NOMO-1 (cell line): Measurements from ENCODE around the gene PLA2G2D.

Source experiments
- DNase-seq, 2 experiments: peaks; one replicate each; lab custom pipeline; 2025; ENCODE audit not compliant: unreplicated experiment in 2 of 2; lab: John Stamatoyannopoulos, UW

PLA2G2D gene

DNA sequence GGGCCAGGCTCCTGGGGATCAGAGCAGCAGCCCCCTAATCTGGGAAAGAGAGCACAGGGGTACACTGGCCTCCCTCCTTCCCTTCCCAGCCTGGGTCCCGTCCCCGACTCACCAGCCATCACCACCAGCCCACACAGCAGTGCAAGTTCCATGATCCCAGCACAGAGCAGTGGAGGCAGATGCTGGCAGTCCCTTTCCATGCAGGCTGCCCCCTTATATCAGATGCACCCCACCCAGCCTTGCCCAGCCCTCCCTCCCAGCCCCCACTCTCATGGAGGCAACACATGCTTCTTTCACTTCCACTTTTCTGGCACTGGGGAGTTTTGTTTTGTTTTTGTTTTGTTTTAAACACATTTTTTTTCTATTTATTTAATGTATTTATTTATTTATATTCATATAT, at the start of gene PLA2G2D:
PLA2G2D (minus strand) TSS at position 190 of the 400 bp plus-strand sequence; CDS start at position 152, 38 bp downstream.
- DNase-seq: peak in 1 of 2 experiments; percentile 7

DNA sequence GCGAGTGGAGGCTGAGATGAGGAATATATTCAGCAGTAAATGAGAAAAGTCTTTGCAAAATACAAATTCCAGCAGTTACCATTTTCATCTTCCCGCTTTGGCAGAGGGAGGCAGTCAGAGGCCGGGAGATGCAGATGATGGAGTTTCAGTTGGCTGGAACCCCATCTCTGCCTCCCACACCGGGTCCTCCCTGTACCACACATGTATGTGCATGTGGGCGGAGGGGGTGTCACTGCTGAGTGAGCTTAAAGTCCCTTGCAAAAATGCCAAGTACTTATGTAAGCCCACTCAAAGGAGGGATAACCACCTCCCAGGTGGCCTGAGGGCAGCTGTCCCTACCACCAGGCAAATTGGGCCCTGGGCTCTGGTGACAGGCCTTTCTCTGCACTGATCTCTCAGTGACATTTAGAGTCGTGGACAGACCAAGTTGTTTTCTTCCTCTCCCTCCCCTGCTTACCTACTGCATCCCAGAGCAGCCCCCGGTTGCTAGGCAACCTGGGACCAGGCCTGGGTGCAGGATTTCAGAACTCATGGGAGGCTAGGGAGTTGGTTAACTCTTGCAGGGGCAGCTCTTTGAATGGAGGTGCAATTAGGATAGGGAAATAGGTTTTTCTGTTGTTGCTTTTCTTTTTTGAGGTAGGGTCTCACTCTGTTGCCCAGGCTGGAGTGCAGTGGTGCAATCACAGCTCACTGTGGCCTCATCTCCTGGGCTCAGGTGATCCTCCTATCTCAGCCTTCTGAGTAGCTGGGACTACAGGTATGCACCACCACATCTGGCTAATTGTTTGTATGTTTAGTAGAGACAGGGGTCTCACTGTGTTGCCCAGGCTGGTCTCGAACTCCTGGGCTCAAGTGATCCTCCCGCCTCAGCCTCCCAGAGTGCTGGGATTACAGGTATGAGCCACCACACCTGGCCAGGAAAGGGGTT, 49.5 kb upstream of the PLA2G2D start:
- DNase-seq: no peak

DNA sequence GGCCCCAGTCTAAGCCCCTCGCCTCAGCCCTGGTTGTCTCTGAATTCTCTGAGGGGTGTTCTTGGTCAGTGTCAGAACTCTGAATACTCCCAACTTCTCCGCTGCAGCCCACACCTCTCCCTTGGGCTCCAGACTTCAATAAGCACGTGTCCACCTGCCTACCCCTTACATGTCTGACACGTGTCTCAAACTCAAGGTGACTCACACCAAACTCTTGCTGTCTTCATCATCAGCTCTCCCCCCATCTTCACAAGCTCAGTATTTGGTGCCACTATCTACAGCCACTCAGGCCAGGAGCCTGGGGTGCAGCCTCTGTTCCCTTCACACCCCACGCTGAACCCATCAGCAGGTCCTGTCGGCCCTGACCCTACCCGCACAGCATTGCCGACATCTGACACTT, 47.8 kb upstream of the PLA2G2D start:
- no peak for DNase-seq

DNA sequence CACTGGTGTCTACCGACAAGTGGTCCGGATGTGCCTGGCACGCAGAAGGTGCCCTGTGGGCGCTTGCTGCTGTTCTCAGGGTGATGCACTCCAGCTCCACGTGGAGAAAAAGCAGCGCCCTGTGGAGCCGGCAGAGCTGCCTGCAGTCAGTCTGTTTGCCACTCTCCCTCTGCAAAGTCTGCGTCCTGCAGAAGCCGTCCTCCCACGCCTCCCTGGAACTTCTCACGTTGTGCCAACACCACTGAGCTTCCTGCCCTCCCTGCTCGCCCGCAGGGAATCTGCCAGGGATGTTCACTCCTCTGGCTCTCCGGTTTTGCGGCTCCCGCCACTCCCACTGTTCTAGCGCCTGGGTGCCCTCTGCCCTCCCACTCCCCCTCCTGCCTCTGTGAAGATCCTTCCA, 46.7 kb upstream of the PLA2G2D start:
- DNase-seq: no peak

GRCh38 chr1:20165522-20165951, 46.2 kb upstream of the PLA2G2D start:
- peak; percentile 90 to 94 for DNase-seq

GRCh38 chr1:20164694-20165202, 45.4 kb upstream of the PLA2G2D start:
- peak in 1 of 2 experiments; percentile 41 for DNase-seq

DNA sequence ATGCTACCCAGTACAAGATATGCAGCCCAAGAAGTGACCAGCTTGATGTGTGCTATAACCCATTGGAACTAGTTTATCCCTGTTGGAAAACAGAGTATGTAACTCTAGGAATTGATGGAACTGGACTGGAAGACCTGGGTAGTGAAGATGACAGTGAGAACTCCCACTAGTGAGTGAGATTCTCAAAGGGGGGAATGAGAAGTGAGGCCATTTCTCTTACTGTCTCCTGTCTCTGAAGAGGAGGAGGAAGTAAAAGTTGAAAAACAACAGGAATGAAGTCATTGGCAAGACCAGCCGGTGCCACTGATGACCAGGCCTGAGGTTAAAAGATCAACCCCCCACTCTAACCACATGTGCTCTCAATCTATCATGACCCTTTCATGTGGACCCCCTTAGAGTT, 40.7 kb upstream of the PLA2G2D start:
- no peak for DNase-seq

DNA sequence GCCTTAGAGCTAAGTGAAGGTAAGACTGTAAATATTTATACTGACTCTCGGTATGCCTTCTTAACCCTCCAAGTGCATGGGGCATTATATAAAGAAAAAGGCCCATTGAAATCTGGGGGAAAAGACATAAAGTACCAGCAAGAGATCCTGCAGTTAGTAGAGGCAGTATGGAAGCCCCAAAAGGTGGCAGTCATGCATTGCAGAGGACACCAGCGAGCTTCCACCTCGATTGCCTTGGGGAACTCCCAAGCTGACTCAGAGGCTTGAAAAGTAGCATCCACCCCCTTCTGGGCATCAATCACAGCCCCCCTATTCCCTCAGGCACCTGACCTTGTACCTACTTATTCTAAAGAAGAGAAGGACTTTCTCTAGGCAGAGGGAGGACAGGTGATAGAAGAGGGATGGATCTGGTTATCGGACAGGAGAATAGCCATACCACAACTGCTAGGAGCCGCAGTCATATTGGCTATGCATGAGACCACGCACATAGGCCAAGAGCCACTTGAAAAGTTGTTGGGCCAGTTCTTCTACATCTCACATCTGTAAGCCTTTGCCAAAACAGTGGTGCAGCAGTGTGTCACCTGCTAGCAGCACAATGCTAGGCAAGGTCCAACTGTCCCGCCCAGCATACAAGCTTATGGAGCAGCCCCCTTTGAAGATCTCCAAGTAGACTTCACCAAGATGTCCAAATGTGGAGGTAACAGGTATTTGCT, 39.2 kb upstream of the PLA2G2D start:
- DNase-seq: no peak

DNA sequence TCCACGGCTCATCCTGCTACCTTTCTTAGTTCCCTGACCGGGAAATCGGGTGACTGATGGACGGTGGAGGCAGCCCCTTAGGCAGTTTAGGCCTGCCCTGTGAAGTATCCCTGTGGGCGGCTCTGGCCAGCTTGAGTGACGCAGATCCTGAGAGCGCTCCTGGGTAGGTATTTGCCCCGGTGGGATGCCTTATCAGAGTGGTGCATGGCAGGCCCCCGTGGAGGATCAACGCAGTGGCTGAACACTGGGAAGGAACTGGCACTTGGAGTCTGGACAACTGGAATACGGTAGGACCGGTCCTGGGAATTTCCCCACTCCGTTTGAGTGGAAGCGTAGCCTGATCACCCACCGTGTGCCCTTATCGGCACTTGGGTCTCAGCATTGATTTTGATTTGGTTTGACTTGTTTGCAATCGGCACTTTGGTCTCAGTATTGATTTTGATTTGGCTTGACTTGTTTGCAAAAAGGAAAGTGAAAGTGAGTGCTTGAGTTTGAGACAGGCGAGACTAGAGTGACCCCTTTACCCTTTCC, 35.0 kb upstream of the PLA2G2D start:
- DNase-seq: no peak

DNA sequence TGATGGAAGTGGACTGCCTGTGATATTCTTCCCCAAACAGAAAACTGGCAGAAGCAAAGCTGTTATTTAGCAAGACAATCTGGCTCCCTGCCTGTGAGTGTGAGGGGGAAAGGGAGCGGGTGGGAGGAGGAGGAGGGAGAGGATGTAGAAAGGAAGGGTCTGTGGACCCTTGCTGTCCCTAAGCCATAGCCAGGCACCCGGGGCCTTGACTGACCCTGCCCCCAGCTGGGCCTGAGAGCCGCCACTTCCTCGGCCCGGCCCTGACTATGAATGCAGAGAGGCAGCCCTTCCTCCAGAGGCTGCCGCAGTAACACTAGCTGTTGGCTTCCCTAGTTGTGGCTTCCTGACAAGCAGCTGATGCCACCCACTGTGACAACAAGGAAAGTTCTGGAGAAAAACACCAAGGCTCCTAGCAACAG, 33.7 kb upstream of the PLA2G2D start:
- peak; percentile 8 to 23 for DNase-seq

DNA sequence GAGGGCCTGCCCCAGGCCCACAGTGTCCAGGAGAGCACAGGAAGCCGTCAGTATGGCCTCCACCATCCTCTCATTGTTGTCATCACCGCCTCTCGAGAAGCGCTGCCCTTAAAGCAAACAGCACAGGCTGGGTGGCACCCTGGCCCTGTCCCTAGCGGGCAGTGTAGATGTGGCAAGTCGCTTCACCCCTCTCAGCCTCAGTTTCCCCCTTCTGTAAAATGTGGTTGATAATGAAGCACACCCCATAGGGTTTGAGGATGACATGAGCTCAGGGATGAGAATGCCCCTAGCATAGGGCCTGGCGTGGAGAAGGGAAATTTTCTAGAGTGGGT, 33.2 kb upstream of the PLA2G2D start:
- no peak for DNase-seq

DNA sequence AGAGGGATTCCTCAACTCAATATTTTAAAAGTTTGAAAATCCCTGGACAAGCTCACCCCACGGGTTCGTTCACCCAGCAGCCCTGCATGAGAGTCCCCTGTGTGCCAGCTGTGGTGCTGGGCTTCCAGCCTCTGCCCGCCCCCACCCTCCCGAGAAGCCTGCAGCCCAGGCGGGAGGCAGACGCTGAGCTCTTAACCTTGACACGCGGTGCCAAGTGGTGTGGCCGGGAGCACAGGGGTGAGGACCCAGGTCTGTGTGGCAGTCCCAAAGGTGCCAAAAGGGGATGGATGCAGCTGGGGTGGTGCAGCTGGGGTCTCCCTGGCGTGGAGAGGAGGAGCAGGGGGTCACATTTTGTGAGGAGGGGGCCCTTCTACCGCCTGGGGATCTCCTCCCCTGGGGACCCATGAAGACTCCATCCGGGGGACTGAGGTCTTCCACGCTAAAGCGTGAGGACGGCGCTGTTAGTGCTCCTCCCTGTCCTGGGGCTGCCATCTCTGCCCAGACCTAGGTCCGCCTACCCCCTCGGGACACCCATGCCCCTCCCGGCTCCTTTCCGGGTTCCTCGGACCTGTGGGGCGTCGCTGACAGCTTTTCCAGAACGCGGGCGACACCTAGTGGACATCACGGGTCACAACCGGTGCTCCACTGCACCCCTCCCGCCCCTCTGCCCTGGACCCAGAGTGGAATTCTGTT, 32.7 kb upstream of the PLA2G2D start:
- peak; percentile 74 to 76 for DNase-seq

- DNase-seq: no peak
These were observed 31.6 kb upstream of the PLA2G2D start for GRCh38 chr1:20150969-20151368.

- DNase-seq: no peak
These were observed 31.0 kb upstream of the PLA2G2D start for GRCh38 chr1:20150326-20150705.

DNA sequence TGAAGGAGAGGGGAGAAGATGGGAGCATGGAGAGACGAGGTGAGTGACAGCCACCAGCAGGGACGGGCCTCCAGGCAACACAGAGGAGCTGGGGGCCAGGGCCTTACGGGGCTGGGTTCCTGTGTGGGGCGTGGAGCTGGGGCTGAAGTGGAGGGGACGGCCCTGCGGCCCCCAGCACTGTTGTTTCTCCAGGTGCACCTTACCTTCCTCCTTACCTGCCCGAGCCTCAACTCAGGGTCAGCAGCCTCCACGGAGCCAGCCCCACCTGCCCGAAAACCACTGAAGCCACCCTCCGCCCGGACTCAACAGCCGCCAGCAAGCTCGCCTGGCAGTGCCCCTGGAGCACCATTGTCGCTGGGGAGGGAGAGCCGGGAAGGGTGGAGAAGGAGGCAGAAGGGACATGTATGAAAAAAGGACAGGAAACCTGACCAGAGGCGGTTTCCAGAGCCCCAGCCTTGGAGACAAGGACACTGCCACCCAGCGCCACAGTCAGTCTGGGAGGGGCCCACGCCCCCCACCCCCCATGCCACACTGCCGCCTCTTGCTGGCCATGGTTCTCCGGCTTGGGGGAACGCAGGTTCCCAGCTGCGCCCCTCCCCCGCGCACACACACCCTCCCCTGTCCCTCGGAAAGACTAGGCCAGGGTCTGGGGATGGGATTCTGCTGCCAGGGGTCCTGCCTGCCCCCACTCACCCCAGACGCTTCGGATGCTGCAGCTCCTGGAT, 30.4 kb upstream of the PLA2G2D start:
- no peak for DNase-seq

GRCh38 chr1:20148571-20149500, 29.5 kb upstream of the PLA2G2D start:
- no peak for DNase-seq

DNA sequence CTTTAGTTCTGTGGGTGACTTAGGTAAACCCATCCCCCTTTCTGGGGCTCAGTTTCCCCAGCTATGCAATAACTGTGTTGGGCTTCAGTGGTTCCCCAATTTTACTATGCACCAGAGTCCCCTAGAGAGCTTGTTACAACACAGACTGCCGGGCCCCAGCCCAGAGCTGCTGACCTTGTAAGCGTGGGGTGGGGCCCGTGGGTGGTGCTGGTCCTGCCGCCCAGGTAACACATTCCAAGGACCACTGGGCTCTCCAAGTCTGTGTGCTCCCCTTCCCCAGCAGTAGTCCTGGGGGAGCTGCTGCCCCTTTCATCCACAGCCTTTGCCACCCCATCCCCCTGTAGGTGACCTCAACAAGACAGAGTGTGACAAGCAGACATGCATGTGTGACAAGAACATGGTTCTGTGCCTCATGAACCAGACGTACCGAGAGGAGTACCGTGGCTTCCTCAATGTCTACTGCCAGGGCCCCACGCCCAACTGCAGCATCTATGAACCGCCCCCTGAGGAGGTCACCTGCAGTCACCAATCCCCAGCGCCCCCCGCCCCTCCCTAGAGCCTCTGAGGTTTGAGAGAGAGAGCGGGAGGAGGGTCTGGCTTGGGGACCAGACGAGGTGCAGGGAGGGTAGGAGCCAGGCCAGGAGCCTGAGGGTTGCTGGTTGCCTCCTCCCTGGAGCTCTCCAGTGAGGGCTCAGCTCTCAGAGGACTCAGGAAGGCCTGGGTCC, 28.7 kb upstream of the PLA2G2D start:
- no peak for DNase-seq

- DNase-seq: no peak
These were observed 24.6 kb upstream of the PLA2G2D start for GRCh38 chr1:20143734-20144565.
